ENCODE measurements around the gene PROK1.

The PROK1 gene

GRCh38 chr1:110485725-110486124, 34.8 kb downstream of the PROK1 start:
- TF ChIP-seq GATA2 (IDR thresholded peaks at IDR 0.05; ENCODE audit: low read depth, low read length) (no peak), GATA3 (IDR thresholded peaks at IDR 0.05; ENCODE audit: low read depth, low read length) (no peak)

GRCh38 chr1:110487726-110488125, 36.8 kb downstream of the PROK1 start:
- TF ChIP-seq GATA3 (IDR thresholded peaks at IDR 0.05; ENCODE audit: low read depth, low read length): no peak
- no peak for TF ChIP-seq GATA2 (IDR thresholded peaks at IDR 0.05; ENCODE audit: low read depth, low read length)

- TF ChIP-seq GATA2 (IDR thresholded peaks at IDR 0.05; ENCODE audit: low read depth, low read length): no peak
- no peak for TF ChIP-seq GATA3 (IDR thresholded peaks at IDR 0.05; ENCODE audit: low read depth, low read length)
Measured at GRCh38 chr1:110488161-110488560, 37.2 kb downstream of the PROK1 start.

GRCh38 chr1:110488867-110489266, 37.9 kb downstream of the PROK1 start:
- TF ChIP-seq GATA3 (IDR thresholded peaks at IDR 0.05; ENCODE audit: low read depth, low read length): no peak
- no peak for TF ChIP-seq GATA2 (IDR thresholded peaks at IDR 0.05; ENCODE audit: low read depth, low read length)

GRCh38 chr1:110489406-110489805, 38.5 kb downstream of the PROK1 start:
- TF ChIP-seq GATA3 (IDR thresholded peaks at IDR 0.05; ENCODE audit: low read depth, low read length): no peak
- no peak for TF ChIP-seq GATA2 (IDR thresholded peaks at IDR 0.05; ENCODE audit: low read depth, low read length)

- TF ChIP-seq GATA3 (IDR thresholded peaks at IDR 0.05; ENCODE audit: low read depth, low read length) (no peak), GATA2 (IDR thresholded peaks at IDR 0.05; ENCODE audit: low read depth, low read length) (no peak)
Measured at GRCh38 chr1:110489973-110490542, 39.1 kb downstream of the PROK1 start.

- TF ChIP-seq GATA3 (IDR thresholded peaks at IDR 0.05; ENCODE audit: low read depth, low read length): no peak
- TF ChIP-seq GATA2 (IDR thresholded peaks at IDR 0.05; ENCODE audit: low read depth, low read length): no peak
Measured at GRCh38 chr1:110490791-110491451, 40.0 kb downstream of the PROK1 start.

- no peak for TF ChIP-seq GATA2 (IDR thresholded peaks at IDR 0.05; ENCODE audit: low read depth, low read length)
- TF ChIP-seq GATA3 (IDR thresholded peaks at IDR 0.05; ENCODE audit: low read depth, low read length): no peak
Measured at GRCh38 chr1:110492573-110492972, 41.6 kb downstream of the PROK1 start.

GRCh38 chr1:110493059-110493699, 42.2 kb downstream of the PROK1 start:
- no peak for TF ChIP-seq GATA3 (IDR thresholded peaks at IDR 0.05; ENCODE audit: low read depth, low read length)
- no peak for TF ChIP-seq GATA2 (IDR thresholded peaks at IDR 0.05; ENCODE audit: low read depth, low read length)

- no peak for TF ChIP-seq GATA2 (IDR thresholded peaks at IDR 0.05; ENCODE audit: low read depth, low read length)
- no peak for TF ChIP-seq GATA3 (IDR thresholded peaks at IDR 0.05; ENCODE audit: low read depth, low read length)
Measured at GRCh38 chr1:110494036-110494435, 43.1 kb downstream of the PROK1 start.

GRCh38 chr1:110494522-110495406, 43.8 kb downstream of the PROK1 start:
- no peak for TF ChIP-seq GATA2 (IDR thresholded peaks at IDR 0.05; ENCODE audit: low read depth, low read length)
- TF ChIP-seq GATA3 (IDR thresholded peaks at IDR 0.05; ENCODE audit: low read depth, low read length): no peak

GRCh38 chr1:110495926-110496600, 45.1 kb downstream of the PROK1 start:
- TF ChIP-seq GATA2 (IDR thresholded peaks at IDR 0.05; ENCODE audit: low read depth, low read length): no peak
- TF ChIP-seq GATA3 (IDR thresholded peaks at IDR 0.05; ENCODE audit: low read depth, low read length): no peak

GRCh38 chr1:110498270-110498669, 47.3 kb downstream of the PROK1 start:
- TF ChIP-seq GATA3 (IDR thresholded peaks at IDR 0.05; ENCODE audit: low read depth, low read length) (no peak), GATA2 (IDR thresholded peaks at IDR 0.05; ENCODE audit: low read depth, low read length) (no peak)

Measured in SH-SY5Y (cell line).